ENCODE measurements around the gene TTC24.
"Not testable (repeated sequence)": the region's sequence is repeated elsewhere in the genome, so short reads cannot be mapped to it uniquely, and the experiment has no call there.

TTC24 gene

DNA sequence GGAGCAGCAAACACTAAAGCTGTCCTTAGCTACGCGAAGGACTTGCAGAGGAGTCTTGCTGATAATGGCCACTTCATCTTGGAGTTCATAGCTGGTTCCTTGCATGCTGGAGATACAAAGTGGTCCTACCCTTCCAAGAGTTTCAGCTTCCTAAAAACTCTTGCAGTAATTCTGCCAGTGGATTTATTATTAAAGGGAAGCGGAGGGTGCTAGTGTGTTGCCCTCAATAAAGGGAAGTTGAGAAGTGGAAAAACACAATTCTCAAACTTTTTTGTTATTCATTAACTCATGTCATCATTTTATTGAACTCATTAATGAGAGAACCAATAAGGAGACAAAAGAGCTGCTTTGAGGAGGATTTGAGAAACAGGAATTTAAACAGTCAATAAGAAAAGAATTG is 33.1 kb downstream of the TTC24 start:
- no peak for DNase-seq

DNA sequence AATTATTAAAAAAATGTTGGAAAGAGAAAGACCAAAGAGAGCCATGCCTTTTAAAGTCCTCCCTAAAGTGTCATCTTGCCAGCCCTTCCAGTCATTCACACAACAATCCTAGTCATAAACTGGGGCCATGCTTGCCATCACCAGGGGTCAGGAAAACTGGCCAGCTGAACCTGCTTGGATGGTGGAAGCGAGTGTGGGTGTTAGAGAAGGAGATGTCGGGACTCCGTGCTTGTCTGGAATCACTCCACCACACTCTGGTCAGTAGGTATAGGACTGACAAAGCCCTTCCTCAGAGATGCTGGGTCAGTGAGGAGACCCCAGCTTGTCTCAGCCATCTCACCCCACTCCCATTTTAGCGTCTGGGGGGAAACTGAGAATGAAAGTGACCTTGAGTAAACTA is 36.4 kb downstream of the TTC24 start:
- DNase-seq = no peak

DNA sequence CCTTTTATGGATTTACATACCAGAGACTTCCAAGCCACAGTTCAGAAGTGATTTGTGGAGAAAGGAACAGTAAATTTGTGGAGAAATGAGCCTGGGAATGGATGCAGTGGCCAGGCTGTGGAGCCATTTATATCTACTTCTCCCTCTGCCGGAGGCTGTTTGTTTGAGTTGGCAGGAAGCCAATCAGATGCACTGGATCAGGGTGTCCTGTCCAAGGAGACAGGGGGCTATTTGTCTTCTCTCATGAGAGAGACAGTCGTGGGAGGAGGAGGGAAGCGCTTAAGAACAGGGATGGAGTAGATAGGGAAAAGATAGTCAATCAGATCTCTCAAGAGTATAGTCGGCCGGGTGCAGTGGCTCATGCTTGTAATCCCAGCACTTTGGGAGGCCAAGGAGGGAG is 36.9 kb downstream of the TTC24 start:
- peak in 1 of 2 experiments; percentile 53 for DNase-seq

DNA sequence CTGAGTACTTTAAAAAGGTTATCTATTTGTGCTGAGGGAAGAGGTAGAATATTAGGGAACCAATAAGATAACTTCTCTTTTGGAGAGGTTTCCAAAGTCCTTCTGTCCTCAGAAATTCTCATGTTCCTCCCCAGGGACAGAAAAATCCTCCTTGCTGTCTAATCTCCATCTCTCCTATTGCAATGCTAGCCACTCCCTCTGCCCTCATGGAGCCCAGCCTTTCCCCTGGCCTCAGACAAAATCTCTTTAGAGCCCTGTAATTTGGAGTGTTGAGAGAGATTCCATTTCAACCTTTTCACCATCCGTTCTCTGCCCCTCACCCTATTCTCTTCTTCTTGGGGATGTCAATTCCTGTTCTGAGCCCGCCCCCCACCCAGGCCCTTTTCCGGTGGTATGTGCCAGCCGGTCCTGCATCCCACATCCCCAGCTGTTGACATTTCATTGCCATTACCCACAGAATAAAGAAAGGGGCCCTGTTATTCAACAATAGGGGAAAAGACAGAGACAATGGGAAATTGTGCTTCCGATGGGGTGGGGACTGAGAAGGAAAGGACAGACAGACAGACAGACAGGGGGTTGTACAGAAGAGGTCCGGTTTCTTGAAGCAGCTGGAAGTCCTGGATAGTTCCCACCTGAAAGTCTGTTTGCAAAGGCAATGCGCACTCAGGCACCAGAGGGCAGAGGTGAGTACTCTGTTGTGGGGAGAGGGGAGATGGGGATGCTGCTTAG is 39.5 kb downstream of the TTC24 start, which contains the start of gene HAPLN2:
Gene HAPLN2, plus strand, starts transcription at position 563 of the 729 bp plus-strand sequence. CDS start 4,076 bp downstream, outside the sequence.
- peak; percentile 47 to 50 for DNase-seq

DNA sequence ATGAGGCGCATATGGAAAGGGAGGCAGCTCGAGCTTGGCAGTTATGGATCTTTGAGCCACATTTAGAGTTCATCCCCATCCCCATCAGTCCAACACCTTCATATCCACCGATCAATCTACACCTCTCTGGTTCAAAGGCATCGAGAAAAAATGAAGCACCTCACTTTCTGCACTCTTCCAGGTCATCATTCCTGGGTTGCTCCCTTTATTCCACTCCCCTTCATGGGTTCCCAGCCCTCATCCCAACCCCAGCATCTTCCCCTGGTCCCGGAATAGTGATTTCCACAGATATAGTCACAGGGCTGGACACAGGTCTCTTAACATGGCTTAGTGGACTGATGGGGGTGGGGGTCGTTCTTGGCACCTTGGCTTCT is 40.0 kb downstream of the TTC24 start:
- DNase-seq = no peak

DNA sequence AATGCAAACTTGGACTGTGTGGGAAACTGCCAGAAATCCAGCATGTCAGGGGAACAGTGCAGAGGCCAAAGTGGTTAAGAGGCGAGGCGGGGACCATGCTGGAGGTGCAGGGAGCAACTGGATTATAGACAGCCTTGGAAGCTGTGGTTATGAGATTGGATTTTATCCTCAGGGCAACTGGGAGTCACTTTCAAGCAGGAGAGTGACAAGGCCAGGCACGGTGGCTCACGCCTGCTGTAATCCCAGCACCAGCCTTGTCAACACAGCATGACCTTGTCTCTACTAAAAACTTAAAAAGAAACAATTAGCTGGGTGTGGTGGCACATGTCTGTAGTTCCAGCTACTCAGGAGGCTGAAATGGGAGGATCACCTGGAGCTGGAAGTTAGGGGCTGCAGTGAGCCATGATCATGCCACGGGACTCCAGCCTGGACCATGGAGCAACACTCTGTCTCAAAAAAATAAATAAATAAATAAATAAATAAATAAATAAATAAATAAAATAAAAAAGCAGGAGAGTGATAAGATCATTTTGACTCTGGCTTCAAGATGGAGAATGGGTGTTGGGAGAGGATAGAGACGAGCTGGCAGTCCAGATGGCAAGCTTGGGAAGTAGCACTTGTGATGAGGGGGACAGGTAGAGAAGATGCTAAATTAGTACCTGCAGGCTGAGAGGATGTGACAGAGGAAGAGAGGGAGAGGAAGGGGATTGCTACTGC is 43.2 kb downstream of the TTC24 start:
- peak in 1 of 2 experiments; percentile 31 for DNase-seq

DNA sequence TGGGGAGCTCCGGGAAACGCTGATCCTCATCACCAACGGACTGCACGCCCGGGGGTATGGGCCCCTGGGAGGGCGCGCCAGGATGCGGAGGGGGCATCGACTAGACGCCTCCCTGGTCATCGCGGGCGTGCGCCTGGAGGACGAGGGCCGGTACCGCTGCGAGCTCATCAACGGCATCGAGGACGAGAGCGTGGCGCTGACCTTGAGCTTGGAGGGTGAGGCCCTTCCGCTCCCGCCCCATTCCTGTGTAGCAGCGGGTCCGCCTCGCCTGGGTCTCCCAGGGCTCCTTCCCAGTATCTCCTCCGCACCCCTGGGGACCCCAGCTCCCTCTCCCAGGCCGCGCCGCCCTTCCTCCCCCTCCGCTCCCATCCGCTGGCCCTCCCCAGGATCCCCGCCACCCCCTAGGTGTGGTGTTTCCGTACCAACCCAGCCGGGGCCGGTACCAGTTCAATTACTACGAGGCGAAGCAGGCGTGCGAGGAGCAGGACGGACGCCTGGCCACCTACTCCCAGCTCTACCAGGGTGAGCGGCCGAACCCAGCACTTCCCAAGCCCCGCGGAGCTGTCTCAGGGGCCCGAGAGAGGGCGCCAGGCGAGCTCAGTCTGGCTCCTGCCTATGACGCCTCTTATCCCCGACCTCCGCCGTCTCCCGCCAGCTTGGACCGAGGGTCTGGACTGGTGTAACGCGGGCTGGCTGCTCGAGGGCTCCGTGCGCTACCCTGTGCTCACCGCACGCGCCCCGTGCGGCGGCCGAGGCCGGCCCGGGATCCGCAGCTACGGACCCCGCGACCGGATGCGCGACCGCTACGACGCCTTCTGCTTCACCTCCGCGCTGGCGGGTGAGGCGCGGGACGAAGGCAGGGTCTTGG is 44.7 kb downstream of the TTC24 start:
- peak; percentile 42 to 72 for DNase-seq

DNA sequence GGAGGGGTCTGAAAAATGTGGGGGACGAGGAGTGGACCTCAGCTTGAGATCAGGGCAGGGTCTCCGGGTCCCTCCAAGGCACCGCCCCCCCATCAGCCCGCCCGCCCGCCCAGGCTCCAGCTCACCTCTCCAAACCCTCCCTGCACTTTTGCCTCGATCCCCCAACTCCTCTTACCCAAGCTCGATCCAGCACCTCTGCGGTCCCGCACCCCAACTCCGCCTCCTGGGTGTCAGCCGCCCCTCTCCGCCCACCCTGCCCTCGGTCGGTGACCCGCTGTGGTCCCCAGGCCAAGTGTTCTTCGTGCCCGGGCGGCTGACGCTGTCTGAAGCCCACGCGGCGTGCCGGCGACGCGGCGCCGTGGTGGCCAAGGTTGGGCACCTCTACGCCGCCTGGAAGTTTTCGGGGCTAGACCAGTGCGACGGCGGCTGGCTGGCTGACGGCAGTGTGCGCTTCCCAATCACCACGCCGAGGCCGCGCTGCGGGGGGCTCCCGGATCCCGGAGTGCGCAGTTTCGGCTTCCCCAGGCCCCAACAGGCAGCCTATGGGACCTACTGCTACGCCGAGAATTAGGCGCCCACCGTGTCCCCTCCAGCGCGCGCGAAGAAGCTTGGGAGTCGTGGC is 45.4 kb downstream of the TTC24 start:
- no peak for DNase-seq

DNA sequence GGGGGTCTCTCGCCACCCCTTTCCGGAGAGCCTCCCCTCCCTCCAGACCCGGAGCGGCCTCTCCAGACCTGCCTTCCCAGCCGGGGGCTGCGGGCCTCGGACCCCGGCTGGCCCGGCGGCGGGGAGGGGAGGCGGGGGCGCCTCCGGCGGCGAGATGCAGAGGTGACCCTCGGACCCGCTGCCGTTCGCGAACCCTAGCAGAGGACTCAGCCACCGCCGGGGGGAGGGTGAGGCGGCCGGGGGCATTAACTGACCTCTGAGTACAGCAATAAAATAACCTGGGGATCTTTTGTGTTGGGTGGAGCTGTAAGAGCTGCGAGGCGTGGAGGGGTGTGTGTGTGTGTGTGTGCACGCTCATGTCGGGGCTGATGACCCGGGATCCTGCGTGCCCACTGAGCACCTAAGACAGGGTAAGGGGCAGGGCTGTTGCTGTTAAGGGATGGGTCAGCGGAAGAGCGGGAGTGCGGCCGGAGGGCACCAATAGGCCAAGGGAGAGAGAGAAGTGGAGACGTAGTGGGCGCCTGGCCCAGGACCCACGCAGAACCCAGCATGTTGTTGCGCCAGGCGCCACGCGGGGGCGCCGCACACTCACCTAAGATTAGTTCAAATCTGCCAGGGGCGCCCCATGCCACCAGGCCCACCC is 46.0 kb downstream of the TTC24 start:
- DNase-seq = peak; percentile 32 to 63

DNA sequence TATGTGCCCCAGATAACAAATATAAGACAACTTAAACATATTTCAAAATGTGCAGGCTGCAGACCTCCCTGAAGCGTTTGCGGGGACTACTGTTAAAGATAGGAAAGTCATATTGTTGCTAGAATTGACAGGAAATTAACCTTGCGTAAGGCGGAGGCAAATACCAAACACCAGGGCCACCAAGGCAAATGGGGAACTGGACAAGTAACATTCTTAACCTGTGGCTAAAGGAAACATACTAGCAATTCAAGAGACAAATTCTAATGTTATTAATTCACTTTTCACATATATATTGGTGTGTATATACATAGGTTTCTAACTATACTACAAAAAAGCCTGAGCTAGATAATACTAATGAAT is 46.5 kb downstream of the TTC24 start:
- no peak for DNase-seq

DNA sequence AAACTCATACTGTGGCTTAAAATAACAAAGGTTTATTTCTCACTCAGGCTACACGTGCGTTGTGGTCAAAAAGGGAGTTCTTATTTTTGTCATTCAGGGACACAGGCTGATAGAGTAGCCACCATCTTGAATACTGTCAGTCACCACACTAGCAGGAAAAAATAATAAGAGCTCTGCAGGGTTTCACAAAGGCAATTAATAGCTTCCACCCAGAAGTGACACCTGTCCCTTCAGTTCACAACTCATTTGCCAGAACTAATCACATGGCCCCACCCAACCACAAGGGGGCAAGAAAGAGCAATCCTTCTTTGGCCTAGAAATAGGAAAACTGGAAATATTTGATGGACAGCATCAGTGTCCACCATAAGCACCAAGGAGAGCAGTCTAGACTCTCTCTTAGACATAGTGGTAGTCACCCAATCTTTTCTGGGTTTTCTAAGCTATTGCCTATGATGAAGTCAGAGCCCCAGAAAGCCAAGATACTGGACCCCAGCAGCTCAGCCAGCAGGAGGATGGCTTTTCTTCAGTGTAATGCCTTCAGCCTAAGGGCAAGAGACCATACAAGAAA is 47.9 kb downstream of the TTC24 start:
- DNase-seq = peak; percentile 62 to 82

DNA sequence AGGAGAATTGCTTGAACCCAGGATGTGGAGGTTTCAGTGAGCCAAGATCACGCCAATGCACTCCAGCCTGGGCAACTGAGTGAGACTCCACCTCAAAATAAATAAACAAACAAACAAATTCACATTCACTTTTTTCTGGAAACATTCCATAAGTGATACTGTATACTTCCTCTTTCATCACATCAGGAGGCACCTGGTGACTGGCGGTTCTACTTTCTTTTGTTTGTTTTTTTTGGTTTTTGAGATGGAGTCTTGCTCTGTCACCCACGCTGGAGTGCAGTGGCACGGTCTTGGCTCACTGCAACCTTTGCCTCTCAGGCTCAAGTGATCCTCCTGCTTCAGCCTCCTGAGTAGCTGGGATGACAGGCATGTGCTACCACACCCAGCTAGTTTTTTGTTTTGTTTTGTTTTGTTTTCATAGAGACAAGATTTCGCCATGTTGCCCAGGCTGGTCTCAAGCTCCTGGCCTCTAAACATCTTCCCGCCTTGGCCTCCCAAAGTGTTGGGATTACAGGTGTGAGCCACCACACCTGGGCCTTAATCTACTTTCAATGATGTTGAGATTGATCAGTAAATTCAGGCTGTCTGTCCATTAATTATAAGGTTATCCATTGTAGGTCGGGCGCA is 50.4 kb downstream of the TTC24 start:
- no peak for DNase-seq

DNA sequence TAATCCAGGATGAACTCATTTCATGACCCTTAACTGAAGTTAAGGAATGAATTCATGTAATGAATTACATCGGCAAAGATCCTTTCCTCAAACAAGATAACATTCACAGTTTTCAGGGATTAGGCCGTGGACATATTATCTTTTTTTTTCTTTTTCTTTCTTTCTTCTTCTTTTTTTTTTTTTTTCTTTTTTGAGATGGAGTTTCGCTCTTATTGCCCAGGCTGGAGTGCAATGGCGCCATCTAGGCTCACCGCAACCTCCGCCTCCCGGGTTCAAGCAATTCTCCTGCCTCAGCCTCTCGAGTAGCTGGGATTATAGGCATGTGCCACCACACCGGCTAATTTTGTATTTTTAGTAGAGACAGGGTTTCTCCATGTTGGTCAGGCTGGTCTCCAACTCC is 51.6 kb downstream of the TTC24 start:
- DNase-seq = not testable (repeated sequence)

DNA sequence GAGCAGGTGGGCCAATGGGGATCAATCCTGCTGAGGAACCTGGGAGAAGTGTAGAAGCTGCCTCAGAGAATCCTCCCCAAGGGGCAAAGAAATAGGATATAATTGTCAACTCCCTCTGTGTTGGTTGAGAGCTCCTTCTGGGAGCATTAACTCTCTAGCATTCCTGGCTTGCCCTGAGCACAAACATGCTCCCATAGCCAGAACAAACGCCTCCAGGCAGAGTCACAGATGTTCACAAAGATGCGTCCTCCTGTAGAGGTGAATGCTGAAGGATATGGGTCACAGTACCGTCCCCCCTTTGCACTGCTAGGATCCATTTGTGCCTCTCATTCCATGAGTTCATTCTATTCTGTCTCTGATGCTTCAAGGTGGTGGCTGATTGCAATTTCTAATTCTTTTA is 52.8 kb downstream of the TTC24 start:
- DNase-seq = no peak
